Ishikawa (cell line): ENCODE measurements around the gene CBLB.

Experiments used
- CEBPB ChIP-seq: IDR thresholded peaks from 2 replicates; pipeline ENCODE4 v1.6.1; 2012
- CREB1 ChIP-seq: IDR thresholded peaks from 2 replicates; pipeline ENCODE4 v1.6.1; 2012; ENCODE audit warnings: low read depth
- EGR1 ChIP-seq: IDR thresholded peaks from 2 replicates; pipeline ENCODE4 v1.6.1; 2012
- EP300 ChIP-seq: IDR thresholded peaks from 2 replicates; pipeline ENCODE4 v1.6.1; 2012; ENCODE audit warnings: borderline replicate concordance
- FOXM1 ChIP-seq: IDR thresholded peaks from 2 replicates; pipeline ENCODE4 v1.6.1; 2012; ENCODE audit warnings: low read depth, borderline replicate concordance
- NFIC ChIP-seq: IDR thresholded peaks from 2 replicates; pipeline ENCODE4 v1.6.1; 2012
- RAD21 ChIP-seq: IDR thresholded peaks from 2 replicates; pipeline ENCODE4 v1.6.1; 2012; ENCODE audit warnings: low read depth
- REST ChIP-seq: IDR thresholded peaks from 2 replicates; pipeline ENCODE4 v1.6.1; 2012; ENCODE audit warnings: low read depth, mild to moderate bottlenecking
- TAF1 ChIP-seq: IDR thresholded peaks from 2 replicates; pipeline ENCODE4 v1.6.1; 2012; ENCODE audit warnings: low read depth, mild to moderate bottlenecking
- TCF12 ChIP-seq: IDR thresholded peaks from 2 replicates; pipeline ENCODE4 v1.6.1; 2012; ENCODE audit warnings: low read depth
- TEAD4 ChIP-seq: IDR thresholded peaks from 2 replicates; pipeline ENCODE4 v1.6.1; 2012
- USF1 ChIP-seq: IDR thresholded peaks from 2 replicates; pipeline ENCODE4 v1.6.1; 2012
- YY1 ChIP-seq: IDR thresholded peaks from 2 replicates; pipeline ENCODE4 v1.6.1; 2012; ENCODE audit warnings: low read depth
- ZBTB7A ChIP-seq: IDR thresholded peaks from 2 replicates; pipeline ENCODE4 v1.6.1; 2012; ENCODE audit warnings: low read depth
- TF ChIP-seq, protein P1 (sequence below): IDR thresholded peaks from 2 replicates; pipeline ENCODE4 v1.6.1; 2012

CBLB gene

DNA sequence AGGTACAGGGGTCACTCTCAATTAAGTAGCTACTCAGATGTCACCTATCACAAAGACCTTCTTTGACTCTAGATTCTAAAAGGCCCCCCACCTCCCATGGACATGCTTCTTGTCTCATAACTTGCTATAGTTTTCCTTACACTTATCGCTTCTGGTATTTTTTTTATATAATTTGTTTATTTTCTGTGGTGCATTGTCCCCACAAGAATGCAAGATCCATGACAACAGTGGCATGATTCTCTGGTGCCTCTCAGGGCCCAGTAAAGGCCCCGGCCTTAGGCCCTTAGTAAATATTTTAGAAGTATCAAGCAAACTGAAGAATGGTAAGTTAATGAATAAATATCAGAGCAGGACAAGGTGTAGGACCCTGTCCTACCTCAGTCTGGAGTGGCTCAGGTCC lies 248.6 kb downstream of the CBLB start:
- TF ChIP-seq EP300, result no peak
- TF ChIP-seq FOXM1, result no peak
- TF ChIP-seq NFIC, result no peak
- TF ChIP-seq USF1, result no peak

DNA sequence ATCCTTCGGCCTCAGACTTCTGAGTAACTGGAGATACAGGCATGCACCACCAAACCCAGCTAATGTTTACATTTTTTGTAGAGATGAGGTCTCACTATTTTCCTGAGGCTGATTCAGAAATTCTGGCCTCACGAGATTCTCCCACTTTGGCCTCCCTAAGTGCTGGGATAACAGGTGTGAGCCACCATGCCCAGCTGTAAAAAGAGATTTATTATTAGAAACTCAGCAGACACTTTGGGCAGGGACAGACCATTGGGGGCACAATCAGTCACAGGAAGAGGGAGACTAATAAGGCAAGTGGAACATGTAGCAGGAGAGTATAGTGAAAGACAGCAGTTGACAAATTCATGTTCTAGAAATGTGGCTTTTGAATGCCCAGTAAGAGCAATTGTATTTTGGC lies 249.2 kb downstream of the CBLB start:
- no peak for TF ChIP-seq EP300
- TF ChIP-seq, protein P1, sequence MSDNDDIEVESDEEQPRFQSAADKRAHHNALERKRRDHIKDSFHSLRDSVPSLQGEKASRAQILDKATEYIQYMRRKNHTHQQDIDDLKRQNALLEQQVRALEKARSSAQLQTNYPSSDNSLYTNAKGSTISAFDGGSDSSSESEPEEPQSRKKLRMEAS, result no peak
- no peak for TF ChIP-seq CEBPB

GRCh38 chr3:105618556-105618955 lies 250.3 kb downstream of the CBLB start:
- TF ChIP-seq EP300, result no peak

DNA sequence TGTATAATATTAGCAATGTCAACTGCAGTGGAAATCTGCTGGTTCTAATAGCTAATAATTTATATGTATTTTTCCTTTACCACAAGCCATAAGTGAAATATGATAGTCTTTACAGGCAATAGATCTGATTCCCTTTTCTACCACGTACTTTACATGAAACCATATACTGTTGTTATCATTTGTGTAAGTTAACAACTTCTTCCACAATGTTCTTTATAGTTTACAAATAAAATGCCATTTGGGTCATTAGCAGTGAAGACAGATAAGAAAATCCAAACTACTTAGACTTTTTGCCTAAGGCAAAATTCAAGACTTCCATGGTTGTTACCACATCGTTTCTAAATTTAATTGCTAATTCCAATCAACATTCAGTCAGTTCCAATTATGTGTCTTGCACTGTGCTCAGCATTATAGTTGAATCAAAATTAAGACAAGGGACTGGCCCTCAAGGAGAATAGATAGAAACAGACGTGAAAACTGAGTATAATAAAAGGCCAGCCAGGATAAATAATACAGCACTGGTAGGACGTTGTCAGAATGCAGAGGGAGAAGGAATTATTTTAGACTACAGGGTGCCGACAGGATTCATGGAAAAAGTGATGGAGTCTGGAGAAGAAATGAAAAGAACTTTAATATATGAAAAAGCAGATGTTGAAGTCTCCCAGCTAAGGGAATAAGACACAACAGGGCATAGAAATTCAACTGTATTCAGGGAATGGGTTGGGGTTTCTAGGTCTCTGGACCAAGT lies 252.3 kb downstream of the CBLB start:
- TF ChIP-seq, protein P1, result no peak
- TF ChIP-seq CREB1, result no peak
- no peak for TF ChIP-seq TCF12
- TF ChIP-seq EGR1, result no peak
- TF ChIP-seq EP300, result no peak
- no peak for TF ChIP-seq TEAD4

DNA sequence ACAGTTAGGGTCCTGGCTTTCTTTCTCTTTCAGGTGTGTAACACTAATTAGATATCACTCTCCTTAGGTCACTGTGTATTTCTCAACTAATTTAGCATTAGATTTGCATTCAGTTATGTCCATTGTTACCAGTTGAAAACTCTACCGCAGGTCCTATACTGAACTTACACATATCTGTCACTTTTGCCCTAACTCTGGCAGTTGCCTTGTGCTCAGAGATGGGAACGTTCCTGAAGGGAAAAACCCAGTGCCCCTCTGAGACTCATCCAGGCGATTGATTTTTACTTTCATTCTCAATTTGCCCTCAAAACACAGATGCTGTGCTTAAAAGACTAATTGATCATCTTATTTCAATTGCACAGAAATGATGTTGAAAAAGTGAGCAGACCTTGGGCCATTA lies 253.0 kb downstream of the CBLB start:
- TF ChIP-seq TAF1, result no peak
- no peak for TF ChIP-seq TCF12
- TF ChIP-seq, protein P1, result no peak
- TF ChIP-seq YY1, result no peak
- no peak for TF ChIP-seq FOXM1
- no peak for TF ChIP-seq RAD21
- no peak for TF ChIP-seq USF1
- TF ChIP-seq EGR1, result no peak
- no peak for TF ChIP-seq TEAD4
- no peak for TF ChIP-seq NFIC
- no peak for TF ChIP-seq ZBTB7A
- no peak for TF ChIP-seq CREB1
- no peak for TF ChIP-seq EP300
- no peak for TF ChIP-seq REST
- no peak for TF ChIP-seq CEBPB

DNA sequence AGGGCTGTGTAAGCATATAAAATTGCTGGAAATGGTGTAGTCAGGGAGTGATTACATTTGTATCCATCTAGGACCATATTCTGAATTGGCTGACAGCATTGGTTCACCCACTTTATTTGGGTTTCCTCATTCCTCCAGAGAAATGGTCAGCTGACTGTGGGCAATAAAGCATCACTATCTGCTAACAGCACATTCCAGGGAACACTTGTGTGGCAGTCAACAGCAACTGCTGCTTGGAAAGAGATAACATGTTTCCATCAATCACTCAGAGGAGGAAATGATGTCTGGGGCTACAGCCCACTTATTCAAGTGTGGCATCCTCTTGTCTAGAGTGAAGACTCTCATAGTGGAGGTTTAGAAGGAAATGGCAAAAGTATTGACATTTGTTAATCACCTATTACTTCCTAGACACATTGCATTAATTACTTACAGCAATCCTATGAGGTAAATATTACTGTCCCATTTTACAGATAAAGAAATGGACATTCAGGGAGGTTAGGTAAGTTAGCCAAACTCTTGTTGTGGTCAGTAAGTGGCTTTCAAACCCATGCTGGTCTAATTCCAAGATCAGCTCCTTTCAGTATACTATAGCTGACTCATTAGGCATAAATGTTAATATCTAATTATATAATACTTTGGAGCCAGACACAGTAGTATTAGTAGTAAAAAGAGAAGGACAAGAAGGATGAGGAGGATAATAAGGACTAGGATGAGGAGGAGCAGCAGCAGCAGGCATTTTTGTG lies 254.4 kb downstream of the CBLB start:
- TF ChIP-seq TEAD4, result no peak
- no peak for TF ChIP-seq NFIC

DNA sequence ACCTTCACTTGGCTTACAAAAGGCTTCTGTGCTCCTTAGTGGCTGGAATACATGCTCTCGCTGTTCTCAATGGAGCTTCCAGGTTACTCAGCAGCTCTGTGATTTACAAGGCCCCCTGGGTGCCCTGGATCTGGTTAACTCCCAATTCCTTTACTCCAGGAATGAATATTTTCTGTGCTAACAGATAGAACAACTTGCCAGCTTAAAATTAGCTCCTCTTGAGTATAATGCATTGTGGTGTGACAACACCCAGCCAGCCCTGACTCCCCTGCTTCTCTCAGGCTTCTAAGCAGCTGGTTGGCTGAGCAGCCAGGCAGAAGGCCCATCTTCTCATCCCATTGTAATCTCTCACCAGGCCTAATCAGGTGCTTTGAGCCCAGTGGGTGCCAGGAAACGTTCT lies 255.7 kb downstream of the CBLB start:
- TF ChIP-seq EP300, result no peak
- TF ChIP-seq RAD21, result no peak
- no peak for TF ChIP-seq REST
